ENCODE data around the gene AUNIP. TPM values are rescaled to one million over a fixed set of nuclear protein-coding genes. Genes with fewer than 3 reads are reported as not detected.

Gene AUNIP
- total RNA-seq, 6 donors from 2014 or later: 0.43 to 1.1 (median 0.74) TPM; not detected in 3

DNA sequence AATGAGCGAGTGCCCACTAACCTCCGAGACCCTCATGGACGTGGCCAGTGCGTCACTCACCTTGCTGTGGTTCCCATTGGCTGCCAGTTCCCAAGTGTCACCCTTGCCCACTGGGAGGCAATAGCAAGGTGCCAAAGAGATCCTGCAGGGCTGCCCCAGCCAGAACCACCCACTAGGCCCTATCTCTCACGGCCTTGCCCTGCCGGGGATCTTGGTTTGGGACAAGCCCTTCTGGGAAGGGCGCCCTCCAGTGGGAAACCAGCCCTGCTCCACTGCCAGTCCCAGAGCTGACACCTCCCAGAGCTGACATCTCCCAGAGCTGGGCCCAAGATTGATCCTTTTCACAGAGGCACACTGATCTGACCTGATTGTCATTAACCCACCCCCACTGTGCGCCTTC, 61.3 kb downstream of the AUNIP start:
- peak overlapping the region in 2 of 4 donors; percentile 56 to 90 for H3K27ac ChIP-seq
- DNase-seq (peak in 1 of 2 donors; percentile 52), ATAC-seq (ENCODE audit: low FRiP score in 2 of 2) (peak in 1 of 2 donors; percentile 9)
- 80 to 91% methylated on average over 5 to 8 of the region's 8 CpGs for WGBS, 2 donors
- H3K4me1 ChIP-seq: peaks cover 29 to 66% (median 49%) of the 10 kb centered on the region in 4 donors
- no peaks in the 10 kb centered on the region for H3K9me3 ChIP-seq
- no peak overlapping the region for H3K4me3 ChIP-seq
- no peaks in the 10 kb centered on the region for H3K27me3 ChIP-seq
- no peaks in the 10 kb centered on the region for H3K36me3 ChIP-seq
- TF ChIP-seq POLR2AphosphoS5 (IDR thresholded peaks at IDR 0.05) (no peak), EP300 (IDR thresholded peaks at IDR 0.05) (no peak), POLR2A (IDR thresholded peaks at IDR 0.05) (no peak)
- TF ChIP-seq, protein P1, sequence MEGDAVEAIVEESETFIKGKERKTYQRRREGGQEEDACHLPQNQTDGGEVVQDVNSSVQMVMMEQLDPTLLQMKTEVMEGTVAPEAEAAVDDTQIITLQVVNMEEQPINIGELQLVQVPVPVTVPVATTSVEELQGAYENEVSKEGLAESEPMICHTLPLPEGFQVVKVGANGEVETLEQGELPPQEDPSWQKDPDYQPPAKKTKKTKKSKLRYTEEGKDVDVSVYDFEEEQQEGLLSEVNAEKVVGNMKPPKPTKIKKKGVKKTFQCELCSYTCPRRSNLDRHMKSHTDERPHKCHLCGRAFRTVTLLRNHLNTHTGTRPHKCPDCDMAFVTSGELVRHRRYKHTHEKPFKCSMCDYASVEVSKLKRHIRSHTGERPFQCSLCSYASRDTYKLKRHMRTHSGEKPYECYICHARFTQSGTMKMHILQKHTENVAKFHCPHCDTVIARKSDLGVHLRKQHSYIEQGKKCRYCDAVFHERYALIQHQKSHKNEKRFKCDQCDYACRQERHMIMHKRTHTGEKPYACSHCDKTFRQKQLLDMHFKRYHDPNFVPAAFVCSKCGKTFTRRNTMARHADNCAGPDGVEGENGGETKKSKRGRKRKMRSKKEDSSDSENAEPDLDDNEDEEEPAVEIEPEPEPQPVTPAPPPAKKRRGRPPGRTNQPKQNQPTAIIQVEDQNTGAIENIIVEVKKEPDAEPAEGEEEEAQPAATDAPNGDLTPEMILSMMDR (IDR thresholded peaks at IDR 0.05): peak; percentile 33 to 53 (median 50)

DNA sequence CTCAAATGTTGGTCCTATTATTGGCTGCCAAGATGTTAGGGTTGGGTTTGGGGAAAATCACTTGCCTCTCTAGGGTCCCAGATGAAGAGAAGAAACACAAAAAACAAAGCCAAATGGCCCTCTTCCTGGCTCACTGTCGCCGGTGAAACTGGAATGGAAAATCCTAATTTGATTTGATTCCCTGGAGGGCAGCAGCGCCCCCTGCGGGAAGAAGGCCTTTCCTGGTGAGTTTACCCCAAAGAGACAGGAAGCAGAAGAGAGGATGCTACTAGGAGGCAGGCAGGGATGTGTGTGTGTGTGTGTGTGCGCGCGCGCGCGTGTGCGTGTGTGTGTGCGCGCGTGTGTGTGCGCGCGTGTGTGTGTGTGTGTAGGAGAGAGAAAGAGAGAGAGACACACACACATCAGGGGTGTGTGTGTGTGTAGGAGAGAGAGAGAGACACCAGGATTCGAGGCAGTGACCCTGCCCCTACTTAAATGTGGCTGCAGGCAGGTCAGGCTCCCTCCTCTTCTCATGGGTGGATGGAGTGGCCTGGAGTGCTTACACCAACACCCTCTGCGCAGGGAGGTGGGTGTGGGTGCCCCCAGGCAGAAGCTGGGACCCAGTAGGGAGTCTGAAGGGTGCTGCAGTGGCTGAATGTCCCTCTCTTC, 62.3 kb downstream of the AUNIP start:
- H3K27ac ChIP-seq: peak overlapping the region; percentile 14 to 73 (median 41)
- TF ChIP-seq EP300 (IDR thresholded peaks at IDR 0.05) (no peak), POLR2A (IDR thresholded peaks at IDR 0.05) (no peak), POLR2AphosphoS5 (IDR thresholded peaks at IDR 0.05) (no peak)
- TF ChIP-seq, protein P1 (IDR thresholded peaks at IDR 0.05): peak; percentile 70 to 88 (median 78)
- H3K9me3 ChIP-seq: no peaks in the 10 kb centered on the region
- no peaks in the 10 kb centered on the region for H3K27me3 ChIP-seq
- WGBS, 2 donors: 2 to 6% methylated on average over 16 to 19 of the region's 19 CpGs
- H3K36me3 ChIP-seq: no peaks in the 10 kb centered on the region
- peak; percentile 50 to 80 for ATAC-seq (ENCODE audit: low FRiP score in 2 of 2)
- peak overlapping the region in 2 of 4 donors; percentile 1 to 5 for H3K4me3 ChIP-seq
- DNase-seq: peak; percentile 33 to 80
- H3K4me1 ChIP-seq: peaks cover 21 to 56% (median 39%) of the 10 kb centered on the region in 4 donors

DNA sequence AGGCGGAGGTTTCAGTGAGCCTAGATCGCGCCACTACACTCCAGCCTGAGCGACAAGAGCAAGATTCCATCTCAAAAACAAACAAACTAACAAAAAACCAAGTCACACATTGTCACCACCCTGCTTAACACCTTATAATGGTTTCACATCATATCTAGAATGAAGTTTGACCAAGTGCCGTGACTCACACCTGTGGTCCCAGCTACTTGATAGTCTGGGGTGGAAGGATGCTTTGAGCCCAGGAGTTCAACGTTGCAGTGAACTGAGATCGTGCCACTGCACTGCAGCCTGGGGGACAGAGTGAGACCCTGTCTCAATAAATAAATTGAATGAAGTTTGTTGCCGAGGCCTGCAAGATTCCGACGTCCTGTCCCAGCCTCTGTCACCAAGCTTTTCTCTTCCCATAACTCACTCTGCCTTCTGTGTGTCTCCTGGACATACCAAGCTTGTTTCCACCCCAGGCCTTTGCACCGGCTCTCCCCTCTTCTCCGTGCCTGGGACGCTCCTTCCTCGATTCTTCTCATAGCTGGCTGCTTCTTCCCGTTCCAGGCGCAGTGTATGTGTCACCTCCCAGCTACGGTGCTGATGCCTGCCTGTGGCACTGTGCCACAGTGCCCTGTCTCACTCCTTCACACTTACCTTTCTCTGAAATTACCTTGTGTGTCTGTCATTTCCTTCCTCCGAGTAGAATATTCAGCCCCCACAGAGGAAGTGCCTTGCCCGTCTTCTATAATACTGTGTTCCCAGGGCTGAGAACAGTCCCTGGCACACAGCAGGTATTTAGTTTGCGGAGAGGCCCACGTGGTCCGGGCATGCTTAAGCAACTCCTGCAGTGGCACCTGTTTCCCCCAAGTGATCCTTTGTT, 63.1 kb downstream of the AUNIP start:
- TF ChIP-seq, protein P1 (IDR thresholded peaks at IDR 0.05): no peak
- TF ChIP-seq POLR2AphosphoS5 (IDR thresholded peaks at IDR 0.05) (no peak), EP300 (IDR thresholded peaks at IDR 0.05) (no peak), POLR2A (IDR thresholded peaks at IDR 0.05) (peak in 1 of 4 donors; percentile 22)
- DNase-seq: peak in 1 of 2 donors; percentile 86
- ATAC-seq (ENCODE audit: low FRiP score in 2 of 2): peak in 1 of 2 donors; percentile 66

DNA sequence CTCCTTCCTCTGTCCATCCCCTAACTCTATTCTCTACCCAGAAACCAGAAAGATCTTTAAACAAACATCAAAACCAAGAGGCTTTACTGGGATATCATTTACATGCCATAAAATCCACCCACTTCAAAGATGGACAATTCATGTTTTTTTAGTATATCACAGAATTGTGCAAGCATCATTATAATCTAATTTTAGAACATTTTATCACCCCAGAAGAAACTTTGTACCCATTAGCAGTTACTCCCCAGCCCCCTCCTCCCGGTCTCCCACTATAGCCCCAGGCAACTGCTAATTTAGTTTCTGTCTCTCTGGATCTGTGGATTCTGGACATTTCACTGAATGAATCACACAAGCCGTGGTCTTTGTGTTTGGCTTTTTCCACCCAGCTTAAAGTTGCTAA, 64.0 kb downstream of the AUNIP start:
- Histone ChIP-seq H3K27ac (no peak overlapping the region), H3K9me3 (no peaks in the 10 kb centered on the region), H3K27me3 (no peaks in the 10 kb centered on the region), H3K36me3 (no peaks in the 10 kb centered on the region), H3K4me3 (no peak overlapping the region), H3K4me1 (peaks cover 13 to 41% (median 27%) of the 10 kb centered on the region in 4 donors)
- ATAC-seq (ENCODE audit: low FRiP score in 2 of 2) (no peak), DNase-seq (no peak)
- TF ChIP-seq, protein P1 (IDR thresholded peaks at IDR 0.05): no peak
- no peak for TF ChIP-seq POLR2A (IDR thresholded peaks at IDR 0.05)
- no peak for TF ChIP-seq POLR2AphosphoS5 (IDR thresholded peaks at IDR 0.05)
- TF ChIP-seq EP300 (IDR thresholded peaks at IDR 0.05): no peak
- WGBS, 2 donors: 90 to 92% methylated on average over 2 of the region's 2 CpGs

More for the DNA sequence above, 63.1 kb downstream of the AUNIP start:
- H3K27me3 ChIP-seq: no peaks in the 10 kb centered on the region
- no peaks in the 10 kb centered on the region for H3K36me3 ChIP-seq
- no peaks in the 10 kb centered on the region for H3K9me3 ChIP-seq
- peaks cover 20 to 48% (median 33%) of the 10 kb centered on the region in 4 donors for H3K4me1 ChIP-seq
- H3K27ac ChIP-seq: peak overlapping the region; percentile 14 to 73 (median 41)
- H3K4me3 ChIP-seq: peak overlapping the region in 2 of 4 donors; percentile 1 to 5
- 62 to 63% methylated on average over 22 of the region's 22 CpGs for WGBS, 2 donors

Data from upper lobe of left lung (tissue), 6 donors.